HEK293T (cell line): ENCODE measurements around the gene SLX1A.

ENCODE experiments used
- ARNT ChIP-seq: fragments of 450-650 bp; IDR thresholded peaks from 2 replicates; pipeline ENCODE4 v1.6.1; 2017; ENCODE audit warnings: mild to moderate bottlenecking
- ELF4 ChIP-seq: fragments of 450-650 bp; IDR thresholded peaks from 2 replicates; pipeline ENCODE4 v1.6.1; 2017; ENCODE audit warnings: antibody characterized with exemption
- FOXA1 ChIP-seq: fragments of 450-650 bp; IDR thresholded peaks from 2 replicates; pipeline ENCODE4 v1.6.1; 2016; ENCODE audit warnings: mild to moderate bottlenecking
- FOXM1 ChIP-seq: fragments of 450-650 bp; IDR thresholded peaks from 2 replicates; pipeline ENCODE4 v1.6.1; 2017; ENCODE audit warnings: mild to moderate bottlenecking, borderline replicate concordance
- HDGF ChIP-seq: fragments of 450-650 bp; IDR thresholded peaks from 2 replicates; pipeline ENCODE4 v1.6.1; 2017; ENCODE audit warnings: antibody characterized with exemption, borderline replicate concordance
- L3MBTL2 ChIP-seq: fragments of 450-650 bp; conservative IDR thresholded peaks from 2 replicates; pipeline ENCODE4 v1.6.1; 2016; ENCODE audit warnings: mild to moderate bottlenecking
- SP1 ChIP-seq: fragments of 450-650 bp; IDR thresholded peaks from 2 replicates; pipeline ENCODE4 v1.6.1; 2017
- ZNF384 ChIP-seq: fragments of 450-650 bp; IDR thresholded peaks from 2 replicates; pipeline ENCODE4 v1.6.1; 2016
- TF ChIP-seq, protein P1 (sequence below): fragments of 450-650 bp; IDR thresholded peaks from 2 replicates; pipeline ENCODE4 v1.6.1; 2016

DNA sequence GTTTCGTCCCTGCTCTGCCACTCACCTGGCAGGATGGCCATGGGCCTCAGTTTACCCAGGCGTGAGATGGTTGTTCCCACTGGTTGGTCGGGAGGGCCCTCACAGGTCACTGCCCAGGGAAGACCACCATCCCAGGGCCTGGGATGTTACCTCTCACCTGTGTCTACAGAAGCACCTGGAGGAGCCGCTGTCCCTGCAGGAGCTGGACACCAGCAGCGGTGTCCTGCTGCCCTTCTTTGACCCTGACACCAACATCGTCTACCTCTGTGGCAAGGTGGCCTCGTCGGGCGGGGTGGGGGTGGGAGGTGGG is 6.2 kb upstream of the SLX1A start:
- TF ChIP-seq ARNT, result no peak
- TF ChIP-seq ELF4, result no peak
- TF ChIP-seq SP1, result no peak
- no peak for TF ChIP-seq ZNF384
- TF ChIP-seq HDGF, result no peak
- TF ChIP-seq L3MBTL2, result no peak
- TF ChIP-seq FOXA1, result no peak
- TF ChIP-seq FOXM1, result no peak
- TF ChIP-seq, protein P1, sequence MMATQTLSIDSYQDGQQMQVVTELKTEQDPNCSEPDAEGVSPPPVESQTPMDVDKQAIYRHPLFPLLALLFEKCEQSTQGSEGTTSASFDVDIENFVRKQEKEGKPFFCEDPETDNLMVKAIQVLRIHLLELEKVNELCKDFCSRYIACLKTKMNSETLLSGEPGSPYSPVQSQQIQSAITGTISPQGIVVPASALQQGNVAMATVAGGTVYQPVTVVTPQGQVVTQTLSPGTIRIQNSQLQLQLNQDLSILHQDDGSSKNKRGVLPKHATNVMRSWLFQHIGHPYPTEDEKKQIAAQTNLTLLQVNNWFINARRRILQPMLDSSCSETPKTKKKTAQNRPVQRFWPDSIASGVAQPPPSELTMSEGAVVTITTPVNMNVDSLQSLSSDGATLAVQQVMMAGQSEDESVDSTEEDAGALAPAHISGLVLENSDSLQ, result no peak
